HEK293 (cell line): Measurements from ENCODE around the gene ZNF367.

Experiments
- CTCF ChIA-PET: fragments of 350-600 bp; formaldehyde crosslinking; extraction: SDS; loops from one replicate; lab custom pipeline; 2021; ENCODE audit warnings: antibody characterized with exemption; lab: Yijun Ruan, JAX
- POLR2A ChIA-PET: fragments of 300-600 bp; formaldehyde crosslinking; extraction: SDS; loops from one replicate; lab custom pipeline; 2020; ENCODE audit warnings: antibody characterized with exemption, inconsistent platforms; lab: Yijun Ruan, JAX
- H3K27ac ChIP-seq: fragments of 200-500 bp; sonication (Bioruptor generic); 2 replicates; pipeline ENCODE4 v1.5.1; 2014; ENCODE audit warnings: low read depth, low read length, control low read depth, inconsistent platforms; ENCODE audit errors: extremely low read depth
- H3K36me3 ChIP-seq, 2 experiments: fragments of 200-500 bp in 1 of 2; sonication (Bioruptor generic) in 1 of 2; 1 replicate in 1 of 2; 2 replicates in 1 of 2; pipeline ENCODE4 v1.5.1; 2014 to 2017; ENCODE audit warnings: inconsistent platforms in 2 of 2, low read length in 2 of 2; ENCODE audit not compliant: control insufficient read depth in 2 of 2, insufficient read depth in 1 of 2
- H3K4me1 ChIP-seq: fragments of 200-500 bp; sonication (Bioruptor generic); 2 replicates; pipeline ENCODE4 v1.5.1; 2014; ENCODE audit warnings: mild to moderate bottlenecking, low read length, inconsistent platforms; ENCODE audit not compliant: control insufficient read depth, insufficient read depth
- H3K4me3 ChIP-seq: 2 replicates; pipeline ENCODE4 v1.5.1; 2011; ENCODE audit warnings: low read depth, mild to moderate bottlenecking, control low read depth, low read length, moderate library complexity
- H3K9me3 ChIP-seq: fragments of 200-500 bp; sonication (Bioruptor generic); 2 replicates; pipeline ENCODE4 v1.5.1; 2014; ENCODE audit warnings: low read depth, low read length, inconsistent platforms; ENCODE audit not compliant: control insufficient read depth, insufficient read depth
- IKZF3 ChIP-seq: fragments of 450-650 bp; IDR thresholded peaks from 2 replicates; pipeline ENCODE4 v1.5.0; 2018; ENCODE audit warnings: missing biosample characterization, mild to moderate bottlenecking, missing genetic modification characterization, moderate library complexity
- SALL2 ChIP-seq: fragments of 450-650 bp; formaldehyde crosslinking; IDR thresholded peaks from 2 replicates; pipeline ENCODE4 v1.5.0; 2017; ENCODE audit warnings: missing biosample characterization, mild to moderate bottlenecking, missing genetic modification characterization, borderline replicate concordance
- SCRT1 ChIP-seq: fragments of 450-650 bp; formaldehyde crosslinking; IDR thresholded peaks from 2 replicates; pipeline ENCODE4 v1.5.1; 2016; ENCODE audit warnings: missing biosample characterization, missing genetic modification characterization, borderline replicate concordance
- SP7 ChIP-seq: fragments of 450-650 bp; formaldehyde crosslinking; IDR thresholded peaks from 2 replicates; pipeline ENCODE4 v1.5.1; 2016; ENCODE audit warnings: missing biosample characterization, missing genetic modification characterization
- YY1 ChIP-seq: fragments of 450-650 bp; formaldehyde crosslinking; IDR thresholded peaks from 2 replicates; pipeline ENCODE4 v1.5.1; 2018; ENCODE audit warnings: missing biosample characterization, missing genetic modification characterization
- ZNF19 ChIP-seq: fragments of 450-650 bp; formaldehyde crosslinking; IDR thresholded peaks from 2 replicates; pipeline ENCODE4; 2016; ENCODE audit warnings: missing biosample characterization, missing genetic modification characterization, low read depth
- ZNF24 ChIP-seq: fragments of 450-650 bp; formaldehyde crosslinking; IDR thresholded peaks from 2 replicates; pipeline ENCODE4 v1.5.1; 2016; ENCODE audit warnings: missing biosample characterization, missing genetic modification characterization
- ZNF473 ChIP-seq: fragments of 450-650 bp; formaldehyde crosslinking; IDR thresholded peaks from 2 replicates; pipeline ENCODE4 v1.5.1; 2017; ENCODE audit warnings: missing biosample characterization, missing genetic modification characterization
- ZNF629 ChIP-seq: fragments of 450-650 bp; formaldehyde crosslinking; IDR thresholded peaks from 2 replicates; pipeline ENCODE4 v1.5.1; 2017; ENCODE audit warnings: missing biosample characterization, missing genetic modification characterization
- ZNF791 ChIP-seq: fragments of 450-650 bp; formaldehyde crosslinking; IDR thresholded peaks from 2 replicates; pipeline ENCODE4 v1.5.1; 2016; ENCODE audit warnings: missing biosample characterization, missing genetic modification characterization
- TF ChIP-seq, protein P1 (sequence below): fragments of 450-650 bp; formaldehyde crosslinking; conservative IDR thresholded peaks from 2 replicates; pipeline ENCODE4 v1.5.1; 2016; ENCODE audit warnings: low read depth, missing biosample characterization, missing genetic modification characterization
- TF ChIP-seq, protein P2 (sequence below): fragments of 450-650 bp; formaldehyde crosslinking; IDR thresholded peaks from 2 replicates; pipeline ENCODE4 v1.5.1; 2017; ENCODE audit warnings: missing biosample characterization, missing genetic modification characterization
- TF ChIP-seq, protein P3 (sequence below): fragments of 450-650 bp; formaldehyde crosslinking; IDR thresholded peaks from 2 replicates; pipeline ENCODE4 v1.5.1; 2016; ENCODE audit warnings: missing biosample characterization, missing genetic modification characterization, borderline replicate concordance

Gene ZNF367

DNA sequence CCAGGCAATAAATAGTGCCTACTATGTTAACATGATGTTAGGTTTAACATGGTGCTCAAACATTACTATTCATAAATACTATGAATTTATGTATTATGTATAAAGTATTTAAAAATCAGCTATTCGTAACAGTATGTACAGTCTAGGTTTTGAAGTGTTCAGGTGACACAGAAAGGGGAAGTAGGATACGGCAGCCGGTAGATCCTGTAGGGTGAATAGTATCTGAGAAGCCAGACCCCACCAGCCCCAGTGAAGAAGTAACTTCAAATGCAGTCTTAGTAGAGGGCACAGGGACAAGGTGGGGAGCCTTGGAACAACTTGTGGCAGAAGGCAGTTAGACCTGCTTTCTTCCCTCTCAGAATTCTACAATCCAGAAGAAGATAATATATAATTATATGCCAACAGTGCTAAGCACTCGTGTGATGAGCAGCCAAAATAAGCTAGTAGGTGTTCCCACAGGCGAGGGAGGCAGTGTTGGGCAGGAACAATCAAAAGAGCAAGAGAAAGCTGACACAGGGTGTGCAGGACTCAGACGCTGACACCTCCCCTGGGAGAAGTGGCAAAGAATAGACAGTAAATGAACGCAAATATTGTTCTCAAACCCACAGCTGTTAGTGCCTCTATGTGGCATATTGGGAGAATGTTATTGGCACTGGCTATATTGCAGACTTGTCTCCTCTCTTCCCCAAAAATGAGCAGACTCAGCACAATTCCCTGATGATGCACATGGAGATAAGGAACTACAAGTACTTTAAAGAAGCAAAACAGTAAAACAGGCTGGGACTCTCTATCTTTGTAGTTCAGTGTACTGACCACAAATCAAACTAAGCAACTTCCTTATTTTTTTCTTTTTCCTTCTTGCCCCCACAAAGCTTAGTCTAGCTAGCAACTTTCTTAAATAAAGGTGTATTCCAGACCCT lies 4.6 kb downstream of the ZNF367 start (continued):
- TF ChIP-seq, protein P1, sequence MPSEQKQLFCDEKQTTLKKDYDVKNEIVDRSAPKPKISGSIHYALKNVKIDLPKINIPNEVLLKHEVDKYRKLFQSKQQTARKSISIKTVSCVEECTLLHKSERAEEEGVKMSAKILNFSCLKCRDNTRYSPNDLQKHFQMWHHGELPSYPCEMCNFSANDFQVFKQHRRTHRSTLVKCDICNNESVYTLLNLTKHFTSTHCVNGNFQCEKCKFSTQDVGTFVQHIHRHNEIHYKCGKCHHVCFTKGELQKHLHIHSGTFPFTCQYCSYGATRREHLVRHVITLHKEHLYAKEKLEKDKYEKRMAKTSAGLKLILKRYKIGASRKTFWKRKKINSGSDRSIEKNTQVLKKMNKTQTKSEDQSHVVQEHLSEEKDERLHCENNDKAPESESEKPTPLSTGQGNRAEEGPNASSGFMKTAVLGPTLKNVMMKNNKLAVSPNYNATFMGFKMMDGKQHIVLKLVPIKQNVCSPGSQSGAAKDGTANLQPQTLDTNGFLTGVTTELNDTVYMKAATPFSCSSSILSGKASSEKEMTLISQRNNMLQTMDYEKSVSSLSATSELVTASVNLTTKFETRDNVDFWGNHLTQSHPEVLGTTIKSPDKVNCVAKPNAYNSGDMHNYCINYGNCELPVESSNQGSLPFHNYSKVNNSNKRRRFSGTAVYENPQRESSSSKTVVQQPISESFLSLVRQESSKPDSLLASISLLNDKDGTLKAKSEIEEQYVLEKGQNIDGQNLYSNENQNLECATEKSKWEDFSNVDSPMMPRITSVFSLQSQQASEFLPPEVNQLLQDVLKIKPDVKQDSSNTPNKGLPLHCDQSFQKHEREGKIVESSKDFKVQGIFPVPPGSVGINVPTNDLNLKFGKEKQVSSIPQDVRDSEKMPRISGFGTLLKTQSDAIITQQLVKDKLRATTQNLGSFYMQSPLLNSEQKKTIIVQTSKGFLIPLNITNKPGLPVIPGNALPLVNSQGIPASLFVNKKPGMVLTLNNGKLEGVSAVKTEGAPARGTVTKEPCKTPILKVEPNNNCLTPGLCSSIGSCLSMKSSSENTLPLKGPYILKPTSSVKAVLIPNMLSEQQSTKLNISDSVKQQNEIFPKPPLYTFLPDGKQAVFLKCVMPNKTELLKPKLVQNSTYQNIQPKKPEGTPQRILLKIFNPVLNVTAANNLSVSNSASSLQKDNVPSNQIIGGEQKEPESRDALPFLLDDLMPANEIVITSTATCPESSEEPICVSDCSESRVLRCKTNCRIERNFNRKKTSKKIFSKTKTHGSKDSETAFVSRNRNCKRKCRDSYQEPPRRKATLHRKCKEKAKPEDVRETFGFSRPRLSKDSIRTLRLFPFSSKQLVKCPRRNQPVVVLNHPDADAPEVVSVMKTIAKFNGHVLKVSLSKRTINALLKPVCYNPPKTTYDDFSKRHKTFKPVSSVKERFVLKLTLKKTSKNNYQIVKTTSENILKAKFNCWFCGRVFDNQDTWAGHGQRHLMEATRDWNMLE (tag by site-specific recombination) = no peak
- TF ChIP-seq ZNF791 (tag by site-specific recombination) (no peak), SP7 (tag by site-specific recombination) (peak; percentile 49; the same call in 1 of the 2 replicates), ZNF629 (tag by site-specific recombination) (no peak), SCRT1 (tag by site-specific recombination) (no peak), ZNF24 (tag by site-specific recombination) (no peak), SALL2 (no peak)
- TF ChIP-seq, protein P2, sequence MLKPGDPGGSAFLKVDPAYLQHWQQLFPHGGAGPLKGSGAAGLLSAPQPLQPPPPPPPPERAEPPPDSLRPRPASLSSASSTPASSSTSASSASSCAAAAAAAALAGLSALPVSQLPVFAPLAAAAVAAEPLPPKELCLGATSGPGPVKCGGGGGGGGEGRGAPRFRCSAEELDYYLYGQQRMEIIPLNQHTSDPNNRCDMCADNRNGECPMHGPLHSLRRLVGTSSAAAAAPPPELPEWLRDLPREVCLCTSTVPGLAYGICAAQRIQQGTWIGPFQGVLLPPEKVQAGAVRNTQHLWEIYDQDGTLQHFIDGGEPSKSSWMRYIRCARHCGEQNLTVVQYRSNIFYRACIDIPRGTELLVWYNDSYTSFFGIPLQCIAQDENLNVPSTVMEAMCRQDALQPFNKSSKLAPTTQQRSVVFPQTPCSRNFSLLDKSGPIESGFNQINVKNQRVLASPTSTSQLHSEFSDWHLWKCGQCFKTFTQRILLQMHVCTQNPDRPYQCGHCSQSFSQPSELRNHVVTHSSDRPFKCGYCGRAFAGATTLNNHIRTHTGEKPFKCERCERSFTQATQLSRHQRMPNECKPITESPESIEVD = no peak

DNA sequence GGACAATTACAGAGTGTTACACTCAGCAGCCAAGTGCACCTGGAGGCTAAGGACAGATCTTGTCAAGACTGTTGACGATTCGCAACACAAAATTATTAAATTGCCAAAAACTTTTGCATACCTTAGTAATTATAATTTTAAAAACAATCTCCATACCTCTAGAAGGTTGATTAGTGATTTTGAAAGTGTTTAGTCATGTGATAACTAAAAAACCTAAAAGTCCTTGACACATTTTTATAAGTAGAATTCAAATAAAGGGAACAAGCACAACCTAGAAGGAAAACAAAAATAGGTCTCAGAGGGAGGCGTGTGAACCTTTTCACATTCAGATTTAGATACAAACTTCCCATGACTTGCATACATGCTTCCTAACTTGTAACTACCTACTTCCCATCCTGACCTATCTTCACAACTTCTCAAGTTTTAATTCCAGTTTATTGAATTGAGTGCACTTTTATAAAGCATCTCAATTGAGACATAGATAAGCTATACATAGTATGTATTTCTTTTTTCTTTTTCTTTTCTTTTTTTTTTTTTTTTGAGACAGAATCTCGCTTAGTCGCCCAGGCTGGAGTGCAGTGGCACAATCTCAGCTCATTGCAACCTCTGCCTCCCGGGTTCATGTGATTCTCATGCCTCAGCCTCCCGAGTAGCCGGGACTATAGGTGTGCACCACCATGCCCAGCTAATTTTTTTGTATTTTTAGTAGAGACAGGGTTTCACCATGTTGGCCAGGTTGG lies 5.8 kb downstream of the ZNF367 start:
- H3K27ac ChIP-seq = no peak overlapping the region

DNA sequence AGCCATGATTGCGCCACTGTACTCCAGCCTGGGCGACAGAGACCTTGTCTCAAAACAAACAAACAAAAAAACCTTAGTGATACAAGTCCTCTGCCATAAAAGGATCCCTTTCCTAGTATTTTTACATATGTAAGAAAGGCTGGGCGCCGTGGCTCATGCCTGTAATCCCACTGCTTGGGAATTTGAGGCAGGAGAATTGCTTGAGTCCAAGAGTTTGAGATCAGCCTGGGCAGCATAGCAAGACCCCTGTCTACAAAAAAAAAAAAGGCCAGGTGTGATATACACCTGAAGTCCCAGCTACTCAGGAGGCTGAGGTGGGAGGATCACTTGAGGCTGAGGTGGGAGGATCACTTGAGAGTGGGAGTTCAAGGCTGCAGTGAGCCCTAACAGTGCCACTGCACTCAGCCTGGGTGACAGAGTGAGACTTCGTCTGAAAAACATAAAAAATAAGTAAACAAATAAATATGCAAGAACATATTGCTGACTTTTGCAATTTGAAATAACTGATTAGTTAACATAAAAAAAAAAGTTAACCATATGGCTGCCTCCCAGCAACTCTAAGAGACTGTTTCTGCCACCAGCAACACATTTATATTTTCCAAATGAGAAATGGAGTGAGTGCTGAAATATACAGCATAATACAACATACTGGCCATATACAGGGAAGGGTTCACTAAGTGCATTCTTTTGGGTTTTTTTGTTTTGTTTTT lies 6.9 kb downstream of the ZNF367 start:
- POLR2A ChIA-PET = no interaction called here
- no peak for TF ChIP-seq ZNF19 (tag by site-specific recombination)
- TF ChIP-seq, protein P3, sequence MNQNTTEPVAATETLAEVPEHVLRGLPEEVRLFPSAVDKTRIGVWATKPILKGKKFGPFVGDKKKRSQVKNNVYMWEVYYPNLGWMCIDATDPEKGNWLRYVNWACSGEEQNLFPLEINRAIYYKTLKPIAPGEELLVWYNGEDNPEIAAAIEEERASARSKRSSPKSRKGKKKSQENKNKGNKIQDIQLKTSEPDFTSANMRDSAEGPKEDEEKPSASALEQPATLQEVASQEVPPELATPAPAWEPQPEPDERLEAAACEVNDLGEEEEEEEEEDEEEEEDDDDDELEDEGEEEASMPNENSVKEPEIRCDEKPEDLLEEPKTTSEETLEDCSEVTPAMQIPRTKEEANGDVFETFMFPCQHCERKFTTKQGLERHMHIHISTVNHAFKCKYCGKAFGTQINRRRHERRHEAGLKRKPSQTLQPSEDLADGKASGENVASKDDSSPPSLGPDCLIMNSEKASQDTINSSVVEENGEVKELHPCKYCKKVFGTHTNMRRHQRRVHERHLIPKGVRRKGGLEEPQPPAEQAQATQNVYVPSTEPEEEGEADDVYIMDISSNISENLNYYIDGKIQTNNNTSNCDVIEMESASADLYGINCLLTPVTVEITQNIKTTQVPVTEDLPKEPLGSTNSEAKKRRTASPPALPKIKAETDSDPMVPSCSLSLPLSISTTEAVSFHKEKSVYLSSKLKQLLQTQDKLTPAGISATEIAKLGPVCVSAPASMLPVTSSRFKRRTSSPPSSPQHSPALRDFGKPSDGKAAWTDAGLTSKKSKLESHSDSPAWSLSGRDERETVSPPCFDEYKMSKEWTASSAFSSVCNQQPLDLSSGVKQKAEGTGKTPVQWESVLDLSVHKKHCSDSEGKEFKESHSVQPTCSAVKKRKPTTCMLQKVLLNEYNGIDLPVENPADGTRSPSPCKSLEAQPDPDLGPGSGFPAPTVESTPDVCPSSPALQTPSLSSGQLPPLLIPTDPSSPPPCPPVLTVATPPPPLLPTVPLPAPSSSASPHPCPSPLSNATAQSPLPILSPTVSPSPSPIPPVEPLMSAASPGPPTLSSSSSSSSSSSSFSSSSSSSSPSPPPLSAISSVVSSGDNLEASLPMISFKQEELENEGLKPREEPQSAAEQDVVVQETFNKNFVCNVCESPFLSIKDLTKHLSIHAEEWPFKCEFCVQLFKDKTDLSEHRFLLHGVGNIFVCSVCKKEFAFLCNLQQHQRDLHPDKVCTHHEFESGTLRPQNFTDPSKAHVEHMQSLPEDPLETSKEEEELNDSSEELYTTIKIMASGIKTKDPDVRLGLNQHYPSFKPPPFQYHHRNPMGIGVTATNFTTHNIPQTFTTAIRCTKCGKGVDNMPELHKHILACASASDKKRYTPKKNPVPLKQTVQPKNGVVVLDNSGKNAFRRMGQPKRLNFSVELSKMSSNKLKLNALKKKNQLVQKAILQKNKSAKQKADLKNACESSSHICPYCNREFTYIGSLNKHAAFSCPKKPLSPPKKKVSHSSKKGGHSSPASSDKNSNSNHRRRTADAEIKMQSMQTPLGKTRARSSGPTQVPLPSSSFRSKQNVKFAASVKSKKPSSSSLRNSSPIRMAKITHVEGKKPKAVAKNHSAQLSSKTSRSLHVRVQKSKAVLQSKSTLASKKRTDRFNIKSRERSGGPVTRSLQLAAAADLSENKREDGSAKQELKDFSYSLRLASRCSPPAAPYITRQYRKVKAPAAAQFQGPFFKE (tag by site-specific recombination) = no peak
- TF ChIP-seq YY1 (tag by site-specific recombination) = no peak
- Histone ChIP-seq H3K27ac (no peak overlapping the region), H3K9me3 (no peaks in the 10 kb centered on the region), H3K4me3 (no peak overlapping the region), H3K36me3 (peaks cover 6 to 22% of the 10 kb centered on the region in 2 experiments), H3K4me1 (no peaks in the 10 kb centered on the region)
- CTCF ChIA-PET = no interaction called here

More for the DNA sequence above, 5.8 kb downstream of the ZNF367 start:
- ChIA-PET CTCF (no interaction called here), POLR2A (interaction anchor here (0.6 kb wide), 1 partner anchor 21 kb away, joined by 4 read pairs; no protein-coding TSS in a partner anchor)
- Histone ChIP-seq H3K9me3 (no peaks in the 10 kb centered on the region), H3K4me1 (no peaks in the 10 kb centered on the region), H3K4me3 (no peak overlapping the region), H3K36me3 (peaks cover 6 to 29% of the 10 kb centered on the region in 2 experiments)
- TF ChIP-seq IKZF3 (no peak), ZNF473 (tag by site-specific recombination) (no peak)
- TF ChIP-seq, all 188 proteins: peak for 0
